Colonic mucosa (tissue), 4 donors: ENCODE results near the gene MSI2. TPM values are rescaled to one million over a fixed set of nuclear protein-coding genes. Genes with fewer than 3 reads are reported as not detected.

Source experiments
- DNase-seq: peaks from one replicate; pipeline ENCODE4 v3.0.0-alpha.2; 2020
- H3K27ac ChIP-seq: fragments of 200-600 bp; one replicate; pipeline ENCODE4 v1.8.0; 2021
- H3K27me3 ChIP-seq: fragments of 200-600 bp; one replicate; pipeline ENCODE4 v1.8.0; 2021
- H3K36me3 ChIP-seq: fragments of 200-600 bp; one replicate; pipeline ENCODE4 v1.8.0; 2021
- H3K4me1 ChIP-seq: fragments of 200-600 bp; one replicate; pipeline ENCODE4 v1.8.0; 2021; ENCODE audit warnings: mild to moderate bottlenecking
- H3K4me3 ChIP-seq: fragments of 200-600 bp; one replicate; pipeline ENCODE4 v1.8.0; 2021
- H3K9ac ChIP-seq, 2 donors: one replicate each; pipeline ENCODE4 v1.7.0; 2013; ENCODE audit warnings: control low read depth in 2 of 2, low read depth in 2 of 2, low read length in 2 of 2
- H3K9me3 ChIP-seq: fragments of 200-600 bp; one replicate; pipeline ENCODE4 v1.8.0; 2021
- intact Hi-C: fragments of 100-400 bp; cut with DNase I; formaldehyde crosslinking; loops from one replicate; pipeline ENCODE4 v1.14.1; 2022
- total RNA-seq, 2 donors: library from RNA; stranded (reverse); fragmentation: NEBNext Ultra II Directional in 1 of 2; extraction: Animal tissue kit (Norgen Biotek cat#: 25700) in 1 of 2; gene quantifications; one replicate each; pipeline ENCODE4 v1.2.1, GENCODE V29; 2021
- TF ChIP-seq, protein P1 (sequence below): fragments of 200-600 bp; IDR thresholded peaks from one replicate; pipeline ENCODE4 v1.8.0; 2022; ENCODE audit warnings: antibody characterized with exemption, mild to moderate bottlenecking
- donor health status: healthy.
- donor health status: DM: no; HTN: no; CAD: no.
- donor health status: DM: no; HTN: no; CAD: no.

Gene MSI2
- total RNA-seq, 2 donors from 2014 or later, result 61.6 to 75.4 TPM

DNA sequence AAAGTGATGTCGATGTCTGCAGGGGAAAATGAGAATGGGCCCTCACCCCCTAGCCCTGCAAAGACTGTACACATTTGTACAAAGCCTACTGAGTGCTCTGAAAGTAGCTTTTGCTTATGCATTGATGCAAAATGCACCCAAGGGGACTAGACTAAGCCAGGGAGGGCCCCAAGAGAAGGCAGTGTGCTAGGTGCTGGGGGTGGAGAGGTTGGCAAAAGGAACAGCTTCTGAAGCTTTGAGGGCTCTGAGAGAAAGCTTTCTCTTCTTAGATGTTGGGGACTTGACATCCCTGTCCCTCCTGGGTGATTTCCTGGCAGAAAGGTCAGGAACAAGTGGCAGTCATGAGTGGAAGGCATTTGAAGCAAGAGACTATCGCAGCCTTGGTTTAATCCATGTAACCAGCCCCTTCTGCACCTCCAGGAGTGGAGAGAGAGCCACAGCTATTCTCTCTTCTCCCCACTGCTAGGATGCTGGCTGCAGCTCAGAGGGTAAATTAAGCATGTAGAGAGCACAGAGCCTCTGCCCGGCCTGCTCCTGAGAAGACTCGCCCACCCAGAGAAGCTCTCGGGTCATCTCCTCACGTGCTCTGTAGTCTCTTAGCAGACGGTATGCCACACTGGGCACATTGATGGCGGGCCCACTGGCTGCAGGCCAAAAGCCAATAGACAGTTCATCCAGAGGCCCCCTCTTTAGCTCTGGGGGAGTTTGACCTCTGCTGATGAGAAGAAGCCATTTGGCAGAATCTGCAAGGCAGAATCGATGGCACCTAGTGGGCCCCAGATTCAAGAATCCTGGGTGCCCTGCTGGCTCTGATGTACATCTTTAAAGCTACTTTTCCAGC, 221.4 kb downstream of the MSI2 start:
- no peaks in the 10 kb centered on the region for H3K9me3 ChIP-seq
- intact Hi-C loops, result no loop called here

DNA sequence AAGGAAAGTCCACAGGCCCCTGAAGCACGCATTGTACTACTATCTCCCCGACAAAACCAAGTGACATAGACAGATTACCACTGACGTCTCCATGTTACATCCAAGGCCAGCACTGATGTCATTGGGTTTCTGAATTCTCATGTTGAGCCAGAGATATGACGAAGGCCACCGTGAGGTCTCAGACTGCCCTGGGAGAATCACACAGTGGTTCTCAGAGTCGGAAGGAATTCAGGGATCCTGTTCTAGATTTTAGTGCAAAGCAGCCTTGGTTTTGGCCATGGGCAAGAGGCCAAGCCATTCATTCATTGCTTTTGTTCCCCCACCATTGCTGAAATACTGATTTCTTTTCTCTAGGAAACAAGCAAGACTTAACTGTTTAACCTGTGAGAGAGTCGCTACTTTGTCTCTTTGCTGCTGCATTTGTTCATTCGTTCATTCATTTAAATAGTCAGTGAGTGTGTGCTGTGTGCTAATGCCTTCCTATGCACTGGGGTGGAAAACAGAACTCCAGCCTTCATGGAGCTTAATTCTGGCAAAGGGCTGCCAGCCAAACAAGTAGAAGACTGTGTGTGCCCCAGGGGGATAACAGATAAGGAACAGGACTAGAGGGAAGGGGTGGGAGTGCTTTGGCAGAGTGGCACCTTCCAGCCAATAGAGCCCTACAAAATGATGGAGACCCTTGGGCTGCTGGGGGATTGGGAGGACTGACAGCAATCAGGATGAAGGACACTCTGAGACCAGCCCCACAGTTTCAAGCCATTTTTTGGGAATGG, 222.3 kb downstream of the MSI2 start:
- no peaks in the 10 kb centered on the region for H3K4me1 ChIP-seq
- no peaks in the 10 kb centered on the region for H3K36me3 ChIP-seq
- intact Hi-C loops, result no loop called here
- no peak overlapping the region for H3K9ac ChIP-seq
- TF ChIP-seq, protein P1, sequence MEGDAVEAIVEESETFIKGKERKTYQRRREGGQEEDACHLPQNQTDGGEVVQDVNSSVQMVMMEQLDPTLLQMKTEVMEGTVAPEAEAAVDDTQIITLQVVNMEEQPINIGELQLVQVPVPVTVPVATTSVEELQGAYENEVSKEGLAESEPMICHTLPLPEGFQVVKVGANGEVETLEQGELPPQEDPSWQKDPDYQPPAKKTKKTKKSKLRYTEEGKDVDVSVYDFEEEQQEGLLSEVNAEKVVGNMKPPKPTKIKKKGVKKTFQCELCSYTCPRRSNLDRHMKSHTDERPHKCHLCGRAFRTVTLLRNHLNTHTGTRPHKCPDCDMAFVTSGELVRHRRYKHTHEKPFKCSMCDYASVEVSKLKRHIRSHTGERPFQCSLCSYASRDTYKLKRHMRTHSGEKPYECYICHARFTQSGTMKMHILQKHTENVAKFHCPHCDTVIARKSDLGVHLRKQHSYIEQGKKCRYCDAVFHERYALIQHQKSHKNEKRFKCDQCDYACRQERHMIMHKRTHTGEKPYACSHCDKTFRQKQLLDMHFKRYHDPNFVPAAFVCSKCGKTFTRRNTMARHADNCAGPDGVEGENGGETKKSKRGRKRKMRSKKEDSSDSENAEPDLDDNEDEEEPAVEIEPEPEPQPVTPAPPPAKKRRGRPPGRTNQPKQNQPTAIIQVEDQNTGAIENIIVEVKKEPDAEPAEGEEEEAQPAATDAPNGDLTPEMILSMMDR, result no peak
- no peaks in the 10 kb centered on the region for H3K9me3 ChIP-seq
- H3K27me3 ChIP-seq, result no peaks in the 10 kb centered on the region
- no peak for DNase-seq
- H3K4me3 ChIP-seq, result no peak overlapping the region
- H3K27ac ChIP-seq, result no peak overlapping the region

More for the DNA sequence above, 221.4 kb downstream of the MSI2 start:
- H3K4me1 ChIP-seq, result no peaks in the 10 kb centered on the region
- H3K9ac ChIP-seq, result no peak overlapping the region
- no peak overlapping the region for H3K27ac ChIP-seq
- TF ChIP-seq, protein P1, result no peak
- DNase-seq, result no peak
- no peak overlapping the region for H3K4me3 ChIP-seq
- no peaks in the 10 kb centered on the region for H3K36me3 ChIP-seq
- no peaks in the 10 kb centered on the region for H3K27me3 ChIP-seq

DNA sequence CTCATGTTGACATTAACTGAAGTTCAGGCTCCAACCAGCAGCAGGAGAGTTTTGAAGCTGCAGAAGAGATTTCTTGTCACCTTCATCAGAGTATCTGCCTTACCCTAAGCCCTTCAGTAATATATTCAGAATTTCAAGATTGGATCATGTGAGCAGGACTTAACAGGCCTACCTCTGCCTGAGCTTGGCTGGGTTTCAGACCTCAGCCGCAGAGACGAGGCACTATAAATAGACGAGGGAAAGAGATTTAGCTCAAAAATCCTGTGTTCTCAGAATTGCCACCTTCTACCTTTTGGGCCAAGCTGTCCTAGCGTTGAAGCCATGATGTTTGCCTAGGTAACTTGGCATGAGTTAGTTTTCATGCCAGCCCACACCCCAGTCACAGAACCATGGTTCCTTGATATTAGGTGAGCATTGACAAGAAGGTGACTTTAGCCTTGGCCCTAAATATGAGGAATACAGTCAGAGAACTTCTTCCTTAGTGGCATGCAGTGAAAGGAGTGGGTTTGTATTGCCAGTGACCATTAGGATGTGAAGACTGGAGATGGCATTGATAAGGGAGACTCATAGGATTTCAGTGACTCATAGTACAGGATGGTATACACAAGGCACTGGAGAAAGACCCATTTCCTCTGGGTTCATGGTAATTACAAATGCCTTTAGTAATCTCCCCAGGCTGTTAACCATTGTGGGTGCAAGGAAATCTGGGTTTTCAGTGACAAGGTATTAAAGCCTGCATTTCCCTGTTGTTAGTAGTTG, 224.3 kb downstream of the MSI2 start:
- intact Hi-C loops, result loop anchor here (2.0 kb wide), 1 partner anchor 34 kb away; no protein-coding TSS in a partner anchor
- no peak overlapping the region for H3K27ac ChIP-seq
- DNase-seq, result no peak
- H3K27me3 ChIP-seq, result no peaks in the 10 kb centered on the region
- TF ChIP-seq, protein P1, result no peak
- no peaks in the 10 kb centered on the region for H3K36me3 ChIP-seq
- no peaks in the 10 kb centered on the region for H3K9me3 ChIP-seq
- H3K9ac ChIP-seq, result no peak overlapping the region
- H3K4me1 ChIP-seq, result no peaks in the 10 kb centered on the region
- no peak overlapping the region for H3K4me3 ChIP-seq

DNA sequence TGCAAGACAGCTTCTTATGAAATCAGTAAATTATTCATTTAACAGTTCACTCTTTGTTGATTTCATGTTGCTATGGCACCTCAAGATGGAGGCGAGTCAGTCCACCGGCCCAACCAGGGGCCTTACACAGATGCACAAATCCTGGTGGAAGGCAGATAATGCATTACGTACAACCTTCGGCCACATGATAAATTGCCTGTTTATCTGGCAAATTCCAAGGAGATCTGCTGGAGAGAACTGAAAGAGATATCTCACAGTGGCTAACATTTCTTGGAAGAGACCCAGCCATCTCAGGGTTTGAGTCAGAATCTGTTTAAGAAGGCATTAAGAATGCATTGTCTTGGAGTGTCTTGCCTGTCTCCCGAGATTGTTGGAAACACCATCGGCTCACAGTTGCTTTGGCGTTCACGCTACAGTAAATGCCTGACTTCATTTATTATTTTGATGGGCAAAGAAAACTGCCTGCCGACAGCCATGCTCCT, 225.6 kb downstream of the MSI2 start:
- H3K27ac ChIP-seq, result no peak overlapping the region
- no peaks in the 10 kb centered on the region for H3K27me3 ChIP-seq
- intact Hi-C loops, result loop anchor here (2.0 kb wide), 1 partner anchor 33 kb away; no protein-coding TSS in a partner anchor
- DNase-seq, result no peak
- TF ChIP-seq, protein P1, result no peak
- no peak overlapping the region for H3K4me3 ChIP-seq
- H3K9me3 ChIP-seq, result no peaks in the 10 kb centered on the region
- H3K36me3 ChIP-seq, result no peaks in the 10 kb centered on the region
- H3K9ac ChIP-seq, result no peak overlapping the region
- H3K4me1 ChIP-seq, result no peaks in the 10 kb centered on the region

DNA sequence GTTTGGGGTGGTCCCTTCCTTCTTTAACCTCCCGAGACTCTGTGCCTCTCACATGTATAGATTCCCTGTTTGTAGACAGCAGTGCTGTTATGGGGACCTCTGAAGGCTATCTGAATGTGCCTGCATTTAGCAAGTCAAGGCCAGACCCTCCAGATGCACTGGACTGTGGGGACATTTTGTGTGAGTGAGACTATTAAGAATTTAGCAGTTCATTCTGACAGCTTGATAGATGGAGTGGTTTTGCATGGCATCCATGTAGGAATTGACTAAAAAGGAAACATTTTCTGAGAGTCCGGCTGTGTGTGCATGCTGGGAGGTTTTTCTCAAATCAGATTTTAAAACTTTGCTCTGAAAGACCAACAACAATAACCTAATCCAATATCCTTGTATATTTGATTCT, 226.3 kb downstream of the MSI2 start:
- intact Hi-C loops, result no loop called here
- no peaks in the 10 kb centered on the region for H3K36me3 ChIP-seq

More for the DNA sequence above, 226.3 kb downstream of the MSI2 start:
- no peak overlapping the region for H3K4me3 ChIP-seq
- H3K4me1 ChIP-seq, result no peaks in the 10 kb centered on the region
- DNase-seq, result no peak
- TF ChIP-seq, protein P1, result no peak
- H3K9me3 ChIP-seq, result no peaks in the 10 kb centered on the region
- no peaks in the 10 kb centered on the region for H3K27me3 ChIP-seq
- no peak overlapping the region for H3K9ac ChIP-seq
- no peak overlapping the region for H3K27ac ChIP-seq
